IMR-90 (cell line): Measurements from ENCODE around the gene NAPA. TPM values are rescaled to one million over a fixed set of nuclear protein-coding genes. Genes with fewer than 3 reads are reported as not detected.

Experiments used
- ATAC-seq: fragments of 200-7000 bp; cut with Tn5 transposase; 2 replicates; pipeline ENCODE4 v1.9.1; 2020; ENCODE audit warnings: low read depth, mild to moderate bottlenecking, moderate library complexity
- BruUV-seq: library from RNA; stranded (reverse); fragments of 400-500 nt; replicated peaks from 2 replicates; lab custom pipeline; 2021; lab: Mats Ljungman, UMichigan
- CTCF ChIA-PET: fragments of 300-600 bp; formaldehyde crosslinking; extraction: SDS; loops from one replicate; lab custom pipeline; 2021; ENCODE audit warnings: antibody characterized with exemption; lab: Yijun Ruan, JAX
- POLR2A ChIA-PET: fragments of 300-600 bp; sonication (Branson Sonifier 250); formaldehyde crosslinking; loops from one replicate; lab custom pipeline; 2022; ENCODE audit warnings: antibody characterized with exemption; ENCODE audit not compliant: unreplicated experiment; lab: Charles Lee
- DNase-seq: peaks from one replicate; pipeline ENCODE4 v3.0.0; 2013
- H2AFZ ChIP-seq: replicated peaks from 2 replicates; pipeline ENCODE3; 2013; ENCODE audit warnings: low read length, mild to moderate bottlenecking; ENCODE audit not compliant: poor library complexity
- H2AK5ac ChIP-seq: 2 replicates; pipeline ENCODE4 v1.6.1; 2013; ENCODE audit warnings: low read depth, low read length, inconsistent platforms
- H2AK9ac ChIP-seq: replicated peaks from 2 replicates; pipeline ENCODE3; 2013; ENCODE audit warnings: mild to moderate bottlenecking, low read depth, low read length, moderate library complexity; ENCODE audit not compliant: poor library complexity
- H2BK120ac ChIP-seq: 2 replicates; pipeline ENCODE4 v1.6.1; 2013; ENCODE audit warnings: low read depth, low read length, inconsistent platforms
- H2BK15ac ChIP-seq: 3 replicates; pipeline ENCODE4 v1.6.1; 2013; ENCODE audit warnings: low read depth, low read length, inconsistent platforms
- H2BK20ac ChIP-seq: 2 replicates; pipeline ENCODE4 v1.6.1; 2013; ENCODE audit warnings: low read depth, mild to moderate bottlenecking, inconsistent platforms, low read length, moderate library complexity
- H2BK5ac ChIP-seq: 2 replicates; pipeline ENCODE4 v1.6.1; 2013; ENCODE audit warnings: mild to moderate bottlenecking, low read depth, low read length, inconsistent platforms; ENCODE audit not compliant: poor library complexity, severe bottlenecking
- H3K14ac ChIP-seq: replicated peaks from 2 replicates; pipeline ENCODE4 v1.6.1; 2013; ENCODE audit warnings: low read depth, low read length, inconsistent platforms
- H3K18ac ChIP-seq: 2 replicates; pipeline ENCODE4 v1.6.1; 2013; ENCODE audit warnings: low read depth, low read length, control low read depth
- H3K23ac ChIP-seq: 2 replicates; pipeline ENCODE4 v1.6.1; 2013; ENCODE audit warnings: low read depth, low read length, inconsistent platforms
- H3K27ac ChIP-seq: 2 replicates; pipeline ENCODE4 v1.5.1; 2013; ENCODE audit warnings: mild to moderate bottlenecking, control low read depth, low read length; ENCODE audit not compliant: insufficient read depth
- H3K27me3 ChIP-seq: 2 replicates; pipeline ENCODE4 v1.6.1; 2013; ENCODE audit warnings: low read length; ENCODE audit not compliant: control insufficient read depth, insufficient read depth
- H3K36me3 ChIP-seq: 2 replicates; pipeline ENCODE4 v1.6.1; 2013; ENCODE audit warnings: low read length, mixed read lengths; ENCODE audit not compliant: control insufficient read depth, insufficient read depth
- H3K4ac ChIP-seq: 2 replicates; pipeline ENCODE4 v1.6.1; 2013; ENCODE audit warnings: low read depth, low read length, inconsistent platforms
- H3K4me1 ChIP-seq: 2 replicates; pipeline ENCODE4 v1.6.1; 2013; ENCODE audit warnings: low read length, mixed read lengths; ENCODE audit not compliant: control insufficient read depth, insufficient read depth
- H3K4me2 ChIP-seq: 2 replicates; pipeline ENCODE4 v1.6.1; 2013; ENCODE audit warnings: low read depth, mild to moderate bottlenecking, control low read depth, low read length, moderate library complexity
- H3K4me3 ChIP-seq: 2 replicates; pipeline ENCODE4 v1.5.1; 2013; ENCODE audit warnings: low read depth, mild to moderate bottlenecking, control low read depth, low read length, moderate library complexity; ENCODE audit not compliant: insufficient read depth
- H3K56ac ChIP-seq: 2 replicates; pipeline ENCODE4 v1.6.1; 2013; ENCODE audit warnings: low read length, inconsistent platforms; ENCODE audit not compliant: insufficient read depth; ENCODE audit errors: extremely low read depth
- H3K79me1 ChIP-seq, 2 experiments: 2 replicates each; pipeline ENCODE4 v1.6.1; 2013; ENCODE audit warnings: low read length in 2 of 2, inconsistent platforms in 1 of 2, low read depth in 1 of 2
- H3K9ac ChIP-seq: 2 replicates; pipeline ENCODE4 v1.6.1; 2013; ENCODE audit warnings: low read depth, low read length, control low read depth
- H3K9me1 ChIP-seq: 2 replicates; pipeline ENCODE4 v1.6.1; 2013; ENCODE audit warnings: low read length, inconsistent platforms; ENCODE audit not compliant: insufficient read depth
- H3K9me3 ChIP-seq: 2 replicates; pipeline ENCODE4 v1.6.1; 2013; ENCODE audit warnings: low read length; ENCODE audit not compliant: control insufficient read depth, insufficient read depth
- H4K20me1 ChIP-seq: 2 replicates; pipeline ENCODE4 v1.6.1; 2013; ENCODE audit warnings: low read length, inconsistent platforms; ENCODE audit not compliant: insufficient read depth
- H4K5ac ChIP-seq: 2 replicates; pipeline ENCODE4 v1.6.1; 2013; ENCODE audit warnings: mild to moderate bottlenecking, low read depth, low read length, control low read depth
- H4K8ac ChIP-seq, 2 experiments: 2 replicates each; pipeline ENCODE4 v1.6.1; 2013; ENCODE audit warnings: low read depth in 2 of 2, low read length in 2 of 2, control low read depth in 1 of 2, inconsistent platforms in 1 of 2
- H4K91ac ChIP-seq: 2 replicates; pipeline ENCODE4 v1.6.1; 2013; ENCODE audit warnings: low read depth, low read length, inconsistent platforms; ENCODE audit not compliant: insufficient read depth
- BHLHE40 ChIP-seq: fragments of 150-350 bp; IDR thresholded peaks from 2 replicates; pipeline ENCODE4 v1.6.1; 2016; ENCODE audit warnings: mild to moderate bottlenecking, low read depth, low read length
- FOS ChIP-seq: fragments of 150-350 bp; IDR thresholded peaks from 2 replicates; pipeline ENCODE4 v1.6.1; 2016; ENCODE audit warnings: low read depth, low read length
- RAD21 ChIP-seq: IDR thresholded peaks from 2 replicates; pipeline ENCODE4 v1.6.1; 2012; ENCODE audit warnings: low read length, improper control_type of control experiment
- WGBS, 2 experiments: methylation state at CpG; one replicate each; pipeline versions ENCODE4 v1.1.5 to v1.1.7; 2013; ENCODE audit warnings: missing lambda C conversion rate in 2 of 2; ENCODE audit not compliant: insufficient read length in 1 of 2; ENCODE audit errors: extremely low coverage in 2 of 2; 5-methylcytosine and 5-hydroxymethylcytosine counted together
- dilution Hi-C: fragments of 300-500 bp; cut with HindIII; formaldehyde crosslinking; loops from one replicate; pipeline ENCODE4 v1.14.3; 2018; ENCODE audit warnings: low sequenced_read_pairs; ENCODE audit not compliant: unreplicated experiment
- in situ Hi-C: fragments of 300-500 bp; cut with MboI; formaldehyde crosslinking; loops from 3 replicates; pipeline ENCODE4 v1.14.3; 2019; ENCODE audit warnings: low sequenced_read_pairs, inconsistent platforms, mixed read lengths
- intact Hi-C: fragments of 100-400 bp; cut with micrococcal nuclease; formaldehyde crosslinking; loops from 2 replicates; pipeline ENCODE4 v1.10.0; 2022
- polyA plus RNA-seq, 3 experiments: library from polyadenylated mRNA; depleted of rRNA; stranded (reverse); fragments of >200 nt; gene quantifications; 2 replicates each; pipeline ENCODE4 v1.2.3, GENCODE V29; 2012; ENCODE audit warnings: low replicate concordance in 1 of 3
- total RNA-seq: library from RNA; depleted of rRNA; stranded (reverse); fragments of >200 nt; gene quantifications from 2 replicates; pipeline ENCODE4 v1.2.3, GENCODE V29; 2012

Gene NAPA
- total and polyA plus RNA-seq, 2 of the 4 experiments (the other 2 are of a cell fraction), result 76.4 to 126 TPM

GRCh38 chr19:47490031-47490430 lies 24.8 kb downstream of the NAPA start:
- CTCF ChIA-PET, result no interaction called here
- dilution Hi-C loops, result no loop called here

More at GRCh38 chr19:47490031-47490430, 24.8 kb downstream of the NAPA start:
- H3K4me2 ChIP-seq, result no peak overlapping the region
- no peak overlapping the region for H3K9ac ChIP-seq
- H4K91ac ChIP-seq, result no peak overlapping the region
- no peaks in the 10 kb centered on the region for H3K27me3 ChIP-seq
- peaks cover 0 to 12% of the 10 kb centered on the region in 2 experiments; a peak in 2 of 4 replicates for H3K79me1 ChIP-seq
- no peak overlapping the region for H3K4me3 ChIP-seq
- no peak overlapping the region for H2AFZ ChIP-seq
- POLR2A ChIA-PET, result no interaction called here
- no peak overlapping the region; the same call in 1 of the 2 replicates for H2AK5ac ChIP-seq
- no peak overlapping the region for H2BK20ac ChIP-seq
- H2BK15ac ChIP-seq, result no peak overlapping the region
- H4K5ac ChIP-seq, result no peak overlapping the region
- H3K56ac ChIP-seq, result no peak overlapping the region
- no peaks in the 10 kb centered on the region for H3K9me3 ChIP-seq
- TF ChIP-seq FOS (no peak), RAD21 (no peak), BHLHE40 (no peak)
- intact Hi-C loops (no loop called here), in situ Hi-C loops (no loop called here)
- 88% methylated on average over 7 of the region's 7 CpGs; no CpG with 5 or more reads in 1 of the 2 experiments for WGBS, 2 experiments
- no peak overlapping the region for H2BK120ac ChIP-seq
- peak overlapping the region; percentile 91 for H2BK5ac ChIP-seq
- ATAC-seq (no peak), DNase-seq (no peak)
- H3K9me1 ChIP-seq, result peaks cover 6% of the 10 kb centered on the region; the same call in 1 of the 2 replicates
- H3K18ac ChIP-seq, result no peak overlapping the region
- H4K8ac ChIP-seq, result 0 out of 4 replicates have a peak overlapping the region, but pooled peaks of 1 of the 2 experiments have one; percentile 1
- no peak overlapping the region for H3K4ac ChIP-seq
- H2AK9ac ChIP-seq, result no peak overlapping the region
- H3K36me3 ChIP-seq, result peaks cover 44% of the 10 kb centered on the region
- H3K14ac ChIP-seq, result no peak overlapping the region
- BruUV-seq, result no TSS peak
- no peak overlapping the region for H3K23ac ChIP-seq
- no peaks in the 10 kb centered on the region for H3K4me1 ChIP-seq
- no peak overlapping the region for H3K27ac ChIP-seq
- H4K20me1 ChIP-seq, result peaks cover 6% of the 10 kb centered on the region; the same call in 1 of the 2 replicates
